ENCODE results near the gene HOXD13. TPM values are rescaled to one million over a fixed set of nuclear protein-coding genes. Genes with fewer than 3 reads are reported as not detected.
A peak's percentile ranks its signal among the peaks of the same experiment; 100 is the strongest.

HOXD13 gene
- total and polyA plus RNA-seq, 2 of the 13 experiments (the other 11 are each of a cell fraction or from before 2014, with no cell fraction given): not detected

GRCh38 chr2:176114120-176114929 is 21.8 kb downstream of the HOXD13 start (continued):
- TF ChIP-seq SIN3A (IDR thresholded peaks at IDR 0.05; ENCODE audit: borderline replicate concordance, low read depth, low read length) (no peak), SOX5 (CRISPR knock-in tag; IDR thresholded peaks at IDR 0.05; ENCODE audit: borderline replicate concordance) (peak; percentile 42; the same call in 1 of the 2 replicates), RBM22 (optimal IDR thresholded peaks at IDR 0.05; ENCODE audit: low read length) (no peak)

GRCh38 chr2:176114930-176115625 is 22.6 kb downstream of the HOXD13 start:
- Histone ChIP-seq H3K9ac (ENCODE audit: insufficient read depth, low read depth, low read length) (no peak overlapping the region), H2AFZ (ENCODE audit: low read length) (no peak overlapping the region), H3K9me3 (ENCODE audit: low read length) (no peaks in the 10 kb centered on the region), H3K79me2 (ENCODE audit: insufficient read depth, low read length) (no peaks in the 10 kb centered on the region), H4K20me1 (ENCODE audit: insufficient read depth, low read length) (no peaks in the 10 kb centered on the region), H3K4me1 (ENCODE audit: insufficient read depth, low read length) (peaks cover 14% of the 10 kb centered on the region), H3K27me3 (ENCODE audit: control insufficient read depth in 1 of 2, insufficient read depth in 2 of 2, low read length in 2 of 2) (peaks cover 25 to 96% of the 10 kb centered on the region in 2 experiments; a peak in 4 of 5 replicates), H3K4me2 (ENCODE audit: low read depth, low read length) (0 out of 2 replicates have a peak overlapping the region, but pooled peaks have one; percentile 5), H3K36me3 (replicated peaks in 1 of 2; ENCODE audit: control insufficient read depth in 1 of 2, insufficient read depth in 2 of 2, low read length in 2 of 2) (no peaks in the 10 kb centered on the region), H3K27ac (ENCODE audit: extremely low read length, insufficient read depth, low read length) (no peak overlapping the region), H3K4me3 (replicated peaks in 1 of 3; ENCODE audit: insufficient read depth in 1 of 3, low read depth in 2 of 3, low read length in 3 of 3) (no peak overlapping the region)
- WGBS (ENCODE audit: low lambda C conversion rate): 18% methylated on average over 14 of the region's 16 CpGs
- no peak for DNase-seq (ENCODE audit: low spot score)
- BruUV-seq (replicated peaks): no TSS peak
- intact Hi-C loops (cut with micrococcal nuclease; ENCODE audit: unreplicated experiment): loop anchor here (5.0 kb wide), 2 partner anchors 522 to 1032 kb away; no protein-coding TSS in a partner anchor
- no peak for ATAC-seq
- ChIA-PET POLR2A (no interaction called here), CTCF (ENCODE audit: low intra/inter-chr PET ratio, low total read pairs) (no interaction called here)
- in situ Hi-C loops (cut with HindIII; ENCODE audit: extremely low pct_ligation_motif_present, low pct_unique_long_range_greater_than_20kb): no loop called here
- FAIRE-seq: no peak
- TF ChIP-seq, protein P1, sequence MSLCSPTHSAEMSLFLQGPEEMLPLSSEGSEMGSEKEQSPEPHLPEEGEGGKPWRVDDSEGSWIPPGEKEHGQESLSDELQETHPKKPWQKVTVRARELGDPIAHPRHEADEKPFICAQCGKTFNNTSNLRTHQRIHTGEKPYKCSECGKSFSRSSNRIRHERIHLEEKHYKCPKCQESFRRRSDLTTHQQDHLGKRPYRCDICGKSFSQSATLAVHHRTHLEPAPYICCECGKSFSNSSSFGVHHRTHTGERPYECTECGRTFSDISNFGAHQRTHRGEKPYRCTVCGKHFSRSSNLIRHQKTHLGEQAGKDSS (CRISPR knock-in tag; IDR thresholded peaks at IDR 0.05; ENCODE audit: borderline replicate concordance, low read depth): no peak
- TF ChIP-seq ARNT2 (CRISPR knock-in tag; IDR thresholded peaks at IDR 0.05; ENCODE audit: low read depth): no peak
- no peak for TF ChIP-seq ZNF703 (CRISPR knock-in tag; IDR thresholded peaks at IDR 0.05; ENCODE audit: borderline replicate concordance)
- no peak for TF ChIP-seq SALL2 (CRISPR knock-in tag; IDR thresholded peaks at IDR 0.05)
- no peak for TF ChIP-seq AHR (CRISPR knock-in tag; IDR thresholded peaks at IDR 0.05)
- peak; percentile 89 for TF ChIP-seq CBX2 (IDR thresholded peaks at IDR 0.05; ENCODE audit: low read depth, low read length)
- no peak for TF ChIP-seq CBX2 (CRISPR knock-in tag; IDR thresholded peaks at IDR 0.05; ENCODE audit: low read depth)
- no peak for TF ChIP-seq TFE3 (CRISPR knock-in tag; IDR thresholded peaks at IDR 0.05)
- TF ChIP-seq NFATC3 (CRISPR knock-in tag; IDR thresholded peaks at IDR 0.05): no peak
- no peak for TF ChIP-seq ASH2L (IDR thresholded peaks at IDR 0.05; ENCODE audit: insufficient read length, low read depth, low read length)
- TF ChIP-seq EZH2 (conservative IDR thresholded peaks at IDR 0.05; ENCODE audit: low read depth, low read length): peak; percentile 95
- no peak for TF ChIP-seq ZNF792 (CRISPR knock-in tag; IDR thresholded peaks at IDR 0.05)
- no peak for TF ChIP-seq RNF219 (CRISPR knock-in tag; IDR thresholded peaks at IDR 0.05)

Data from HepG2 (cell line).